ENCODE data around the gene DNAH14.

The DNAH14 gene

GRCh38 chr1:225406976-225407725 is 477.7 kb downstream of the DNAH14 start:
- peak overlapping the region; percentile 37 for H3K27ac Mint-ChIP-seq
- no peak overlapping the region for H3K4me3 Mint-ChIP-seq
- peaks cover 17% of the 10 kb centered on the region for H3K4me1 Mint-ChIP-seq (ENCODE audit: low read depth)
- H3K27me3 Mint-ChIP-seq (ENCODE audit: low read depth) = no peaks in the 10 kb centered on the region
- peaks cover 63% of the 10 kb centered on the region for H3K36me3 Mint-ChIP-seq (ENCODE audit: low read depth)
- H3K9me3 Mint-ChIP-seq = no peaks in the 10 kb centered on the region

GRCh38 chr1:225407755-225408154 is 478.3 kb downstream of the DNAH14 start:
- Mint-ChIP-seq H3K9me3 (no peaks in the 10 kb centered on the region), H3K27ac (no peak overlapping the region), H3K27me3 (ENCODE audit: low read depth) (no peaks in the 10 kb centered on the region), H3K36me3 (ENCODE audit: low read depth) (peaks cover 68% of the 10 kb centered on the region), H3K4me1 (ENCODE audit: low read depth) (peaks cover 18% of the 10 kb centered on the region), H3K4me3 (no peak overlapping the region)

- Mint-ChIP-seq H3K27ac (no peak overlapping the region), H3K27me3 (ENCODE audit: low read depth) (no peaks in the 10 kb centered on the region), H3K9me3 (no peaks in the 10 kb centered on the region), H3K4me3 (no peak overlapping the region), H3K4me1 (ENCODE audit: low read depth) (peaks cover 19% of the 10 kb centered on the region), H3K36me3 (ENCODE audit: low read depth) (peaks cover 68% of the 10 kb centered on the region)
Measured at GRCh38 chr1:225408249-225408648, 478.8 kb downstream of the DNAH14 start.

GRCh38 chr1:225409051-225409450 is 479.6 kb downstream of the DNAH14 start:
- H3K9me3 Mint-ChIP-seq = no peaks in the 10 kb centered on the region
- no peaks in the 10 kb centered on the region for H3K27me3 Mint-ChIP-seq (ENCODE audit: low read depth)
- H3K27ac Mint-ChIP-seq = no peak overlapping the region
- H3K4me1 Mint-ChIP-seq (ENCODE audit: low read depth) = peaks cover 19% of the 10 kb centered on the region
- peaks cover 67% of the 10 kb centered on the region for H3K36me3 Mint-ChIP-seq (ENCODE audit: low read depth)
- no peak overlapping the region for H3K4me3 Mint-ChIP-seq

GRCh38 chr1:225410036-225410435 is 480.6 kb downstream of the DNAH14 start:
- peaks cover 23% of the 10 kb centered on the region for H3K4me1 Mint-ChIP-seq (ENCODE audit: low read depth)
- peaks cover 68% of the 10 kb centered on the region for H3K36me3 Mint-ChIP-seq (ENCODE audit: low read depth)
- no peak overlapping the region for H3K27ac Mint-ChIP-seq

GRCh38 chr1:225412321-225412720 is 482.8 kb downstream of the DNAH14 start:
- no peak overlapping the region for H3K27ac Mint-ChIP-seq
- no peaks in the 10 kb centered on the region for H3K9me3 Mint-ChIP-seq
- H3K27me3 Mint-ChIP-seq (ENCODE audit: low read depth) = no peaks in the 10 kb centered on the region
- peaks cover 16% of the 10 kb centered on the region for H3K4me1 Mint-ChIP-seq (ENCODE audit: low read depth)
- H3K4me3 Mint-ChIP-seq = no peak overlapping the region
- peaks cover 64% of the 10 kb centered on the region for H3K36me3 Mint-ChIP-seq (ENCODE audit: low read depth)

More at GRCh38 chr1:225410036-225410435, 480.6 kb downstream of the DNAH14 start:
- Mint-ChIP-seq H3K27me3 (ENCODE audit: low read depth) (no peaks in the 10 kb centered on the region), H3K9me3 (no peaks in the 10 kb centered on the region), H3K4me3 (no peak overlapping the region)

GRCh38 chr1:225412803-225413351 is 483.4 kb downstream of the DNAH14 start:
- Mint-ChIP-seq H3K36me3 (ENCODE audit: low read depth) (peaks cover 67% of the 10 kb centered on the region), H3K27me3 (ENCODE audit: low read depth) (no peaks in the 10 kb centered on the region), H3K4me1 (ENCODE audit: low read depth) (peaks cover 16% of the 10 kb centered on the region), H3K4me3 (no peak overlapping the region), H3K9me3 (no peaks in the 10 kb centered on the region), H3K27ac (no peak overlapping the region)

- Mint-ChIP-seq H3K9me3 (no peaks in the 10 kb centered on the region), H3K4me3 (no peak overlapping the region), H3K27me3 (ENCODE audit: low read depth) (no peaks in the 10 kb centered on the region), H3K4me1 (ENCODE audit: low read depth) (peaks cover 19% of the 10 kb centered on the region), H3K27ac (no peak overlapping the region), H3K36me3 (ENCODE audit: low read depth) (peaks cover 70% of the 10 kb centered on the region)
Measured at GRCh38 chr1:225413708-225414375, 484.4 kb downstream of the DNAH14 start.

GRCh38 chr1:225415307-225415706 is 485.8 kb downstream of the DNAH14 start:
- peaks cover 61% of the 10 kb centered on the region for H3K36me3 Mint-ChIP-seq (ENCODE audit: low read depth)
- H3K27me3 Mint-ChIP-seq (ENCODE audit: low read depth) = no peaks in the 10 kb centered on the region
- H3K27ac Mint-ChIP-seq = no peak overlapping the region
- H3K4me3 Mint-ChIP-seq = no peak overlapping the region
- no peaks in the 10 kb centered on the region for H3K9me3 Mint-ChIP-seq
- peaks cover 18% of the 10 kb centered on the region for H3K4me1 Mint-ChIP-seq (ENCODE audit: low read depth)

- Mint-ChIP-seq H3K27me3 (ENCODE audit: low read depth) (no peaks in the 10 kb centered on the region), H3K4me1 (ENCODE audit: low read depth) (peaks cover 22% of the 10 kb centered on the region), H3K9me3 (no peaks in the 10 kb centered on the region), H3K27ac (no peak overlapping the region), H3K4me3 (no peak overlapping the region), H3K36me3 (ENCODE audit: low read depth) (peaks cover 63% of the 10 kb centered on the region)
Measured at GRCh38 chr1:225415967-225416745, 486.7 kb downstream of the DNAH14 start.

- Mint-ChIP-seq H3K27me3 (ENCODE audit: low read depth) (no peaks in the 10 kb centered on the region), H3K4me3 (no peak overlapping the region), H3K9me3 (no peaks in the 10 kb centered on the region), H3K4me1 (ENCODE audit: low read depth) (peaks cover 35% of the 10 kb centered on the region), H3K27ac (no peak overlapping the region), H3K36me3 (ENCODE audit: low read depth) (peaks cover 62% of the 10 kb centered on the region)
Measured at GRCh38 chr1:225418059-225418458, 488.6 kb downstream of the DNAH14 start.

- peaks cover 38% of the 10 kb centered on the region for H3K4me1 Mint-ChIP-seq (ENCODE audit: low read depth)
- H3K4me3 Mint-ChIP-seq = no peak overlapping the region
- H3K27me3 Mint-ChIP-seq (ENCODE audit: low read depth) = no peaks in the 10 kb centered on the region
- no peaks in the 10 kb centered on the region for H3K9me3 Mint-ChIP-seq
- peaks cover 65% of the 10 kb centered on the region for H3K36me3 Mint-ChIP-seq (ENCODE audit: low read depth)
- no peak overlapping the region for H3K27ac Mint-ChIP-seq
Measured at GRCh38 chr1:225418598-225418997, 489.1 kb downstream of the DNAH14 start.

- no peaks in the 10 kb centered on the region for H3K9me3 Mint-ChIP-seq
- H3K36me3 Mint-ChIP-seq (ENCODE audit: low read depth) = peaks cover 49% of the 10 kb centered on the region
- H3K4me3 Mint-ChIP-seq = no peak overlapping the region
- no peak overlapping the region for H3K27ac Mint-ChIP-seq
- H3K4me1 Mint-ChIP-seq (ENCODE audit: low read depth) = peaks cover 62% of the 10 kb centered on the region
- H3K27me3 Mint-ChIP-seq (ENCODE audit: low read depth) = no peaks in the 10 kb centered on the region
Measured at GRCh38 chr1:225422031-225422605, 492.6 kb downstream of the DNAH14 start.

GRCh38 chr1:225422795-225423517 is 493.5 kb downstream of the DNAH14 start:
- Mint-ChIP-seq H3K4me3 (no peak overlapping the region), H3K4me1 (ENCODE audit: low read depth) (peaks cover 60% of the 10 kb centered on the region), H3K36me3 (ENCODE audit: low read depth) (peaks cover 43% of the 10 kb centered on the region), H3K9me3 (no peaks in the 10 kb centered on the region), H3K27me3 (ENCODE audit: low read depth) (no peaks in the 10 kb centered on the region), H3K27ac (peak overlapping the region; percentile 43)

Data from T-helper 1 cell treated with Interleukin-12 subunit alpha and Interleukin-12 subunit beta and Interleukin-4 antibody, amounts not matched to agents 30 μg/mL and 1 μg/mL, for 36 hours (primary cell).